NCI-H146 treated with DMSO at 0.1 percent for 48 hours (cell line): ENCODE results near the gene OOEP.

Experiments
- DNase-seq: peaks from one replicate; lab custom pipeline; 2025; ENCODE audit not compliant: unreplicated experiment; lab: John Stamatoyannopoulos, UW

Gene OOEP

DNA sequence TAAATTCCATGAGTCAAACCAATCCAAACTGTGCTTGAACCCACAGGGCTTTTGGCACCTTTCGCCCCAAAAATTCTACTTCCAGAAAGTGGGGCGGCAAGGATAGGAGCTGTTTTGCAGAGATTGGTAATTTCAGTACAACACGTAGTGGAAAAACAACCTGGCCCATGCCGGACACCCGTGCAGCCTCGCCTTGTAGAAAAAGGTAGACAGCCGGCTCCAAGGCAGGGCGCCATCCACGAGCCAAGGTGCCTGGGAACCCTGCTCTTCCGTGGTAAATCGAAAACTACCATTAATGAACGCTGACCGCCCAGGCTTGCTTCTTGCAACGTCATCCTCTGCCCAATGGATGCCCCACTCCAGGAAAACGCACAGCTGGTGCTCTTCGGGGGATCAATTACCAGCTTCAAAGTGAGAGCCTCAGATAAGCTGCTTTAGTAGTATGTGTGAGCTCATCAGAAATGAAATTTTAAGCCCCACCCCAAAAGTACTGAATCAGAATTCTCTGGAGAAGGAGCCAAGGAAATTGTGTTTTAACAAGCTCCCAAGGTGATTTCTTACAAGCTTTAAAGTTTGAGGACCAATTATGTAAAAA lies 1.8 kb downstream of the OOEP start:
- DNase-seq: no peak

DNA sequence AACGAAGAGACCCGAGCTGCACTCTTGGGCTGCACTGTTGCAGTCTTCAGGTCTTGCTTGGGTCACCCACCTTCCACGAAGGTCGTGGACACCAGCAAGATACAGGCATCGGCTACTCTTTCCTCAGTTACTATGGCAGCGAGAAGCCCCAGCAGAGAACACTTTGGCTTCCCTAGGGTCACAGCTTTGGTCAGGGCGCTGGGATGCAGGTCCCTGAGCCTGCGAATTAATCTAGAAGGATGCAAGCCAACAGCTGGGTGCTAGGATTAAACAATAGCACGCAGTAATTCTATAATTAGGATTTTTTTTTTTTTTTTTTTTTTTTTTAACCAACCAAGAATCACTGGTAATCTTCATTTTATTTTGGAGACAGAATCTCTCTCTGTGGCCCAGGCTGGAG lies 5.1 kb downstream of the OOEP start:
- no peak for DNase-seq

DNA sequence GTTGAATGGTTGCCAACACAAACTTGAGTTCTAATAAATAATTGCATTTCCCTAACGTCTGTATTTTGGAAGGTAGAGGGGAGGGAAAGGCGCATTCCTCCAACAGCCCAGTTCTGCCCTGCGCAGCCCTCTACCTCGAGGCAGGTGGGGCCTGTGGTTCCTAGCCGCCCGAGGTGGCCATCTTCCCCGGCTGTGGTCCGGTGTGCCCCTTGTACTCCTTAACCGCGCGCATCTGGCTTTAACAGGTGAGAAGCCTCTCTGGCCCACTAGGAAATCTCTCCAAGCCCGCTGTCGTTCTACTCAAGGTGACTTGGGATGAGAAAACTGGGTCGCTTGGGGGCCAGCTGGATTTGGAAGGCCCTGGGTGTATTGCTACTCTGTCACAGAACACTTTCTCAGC lies 5.6 kb downstream of the OOEP start:
- no peak for DNase-seq

DNA sequence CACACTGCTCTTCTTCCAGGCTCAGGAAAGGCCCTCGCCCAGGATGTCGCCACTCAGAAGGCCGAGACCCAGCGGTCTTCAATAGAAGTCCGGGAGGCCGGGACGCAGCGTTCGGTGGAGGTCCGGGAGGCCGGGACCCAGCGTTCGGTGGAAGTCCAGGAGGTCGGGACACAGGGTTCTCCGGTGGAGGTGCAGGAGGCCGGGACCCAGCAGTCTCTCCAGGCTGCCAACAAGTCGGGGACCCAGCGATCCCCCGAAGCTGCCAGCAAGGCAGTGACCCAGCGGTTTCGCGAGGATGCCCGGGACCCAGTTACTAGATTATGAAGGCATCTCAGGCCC lies 6.2 kb downstream of the OOEP start:
- DNase-seq: no peak

DNA sequence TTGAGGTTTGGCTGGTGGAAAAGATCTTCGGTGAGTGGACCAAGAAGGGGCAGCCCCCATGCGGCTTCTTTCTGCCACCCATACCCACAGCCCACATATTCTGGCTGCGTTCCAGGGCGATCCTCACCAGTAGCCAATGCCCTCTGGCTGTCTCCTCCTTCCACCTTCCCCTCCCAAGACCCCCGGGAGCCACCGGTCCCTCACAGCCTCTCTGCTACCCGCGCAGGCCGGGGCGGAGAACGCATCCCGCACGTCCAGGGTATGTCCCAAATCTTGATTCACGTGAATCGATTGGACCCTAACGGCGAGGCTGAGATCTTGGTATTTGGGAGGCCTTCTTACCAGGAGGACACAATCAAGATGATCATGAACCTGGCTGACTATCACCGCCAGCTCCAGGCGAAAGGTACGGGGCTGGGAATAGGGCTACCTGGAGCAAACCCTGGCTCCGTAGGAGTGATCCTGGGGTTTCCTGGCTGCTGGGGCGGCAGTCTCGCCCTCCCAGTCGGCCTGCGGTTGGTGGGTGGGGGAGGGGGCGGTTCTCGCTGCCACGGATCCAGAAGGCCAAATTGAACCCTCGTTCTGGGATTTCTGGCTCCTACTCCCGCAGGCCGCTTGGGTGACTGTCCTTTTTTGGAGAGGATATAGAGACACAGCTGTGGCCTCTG lies 6.7 kb downstream of the OOEP start:
- no peak for DNase-seq

DNA sequence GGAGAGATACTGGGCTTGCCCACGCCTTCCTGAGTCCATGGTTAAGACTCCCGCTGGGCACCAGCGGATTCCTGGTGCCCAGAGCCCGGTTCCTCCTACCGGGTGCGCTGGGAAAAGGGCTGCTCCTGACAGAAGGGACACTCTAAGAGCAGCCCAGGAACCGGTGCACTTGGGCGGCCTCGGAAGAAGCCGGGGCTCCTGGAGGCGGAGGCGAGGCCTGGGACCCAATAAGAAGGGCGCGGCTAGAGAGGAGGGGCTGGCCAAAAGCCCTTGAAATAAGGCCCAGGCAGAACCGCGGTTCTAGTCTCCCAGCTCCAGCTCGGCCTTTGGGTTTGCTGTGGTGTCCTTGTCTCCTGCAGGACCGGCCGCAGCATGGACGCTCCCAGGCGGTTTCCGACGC lies 7.3 kb downstream of the OOEP start, which contains the start of gene KHDC3L:
Gene KHDC3L (plus strand): TSS at position 301 of the 400 bp plus-strand sequence. CDS start 72 bp downstream, at position 373.
- DNase-seq: no peak

DNA sequence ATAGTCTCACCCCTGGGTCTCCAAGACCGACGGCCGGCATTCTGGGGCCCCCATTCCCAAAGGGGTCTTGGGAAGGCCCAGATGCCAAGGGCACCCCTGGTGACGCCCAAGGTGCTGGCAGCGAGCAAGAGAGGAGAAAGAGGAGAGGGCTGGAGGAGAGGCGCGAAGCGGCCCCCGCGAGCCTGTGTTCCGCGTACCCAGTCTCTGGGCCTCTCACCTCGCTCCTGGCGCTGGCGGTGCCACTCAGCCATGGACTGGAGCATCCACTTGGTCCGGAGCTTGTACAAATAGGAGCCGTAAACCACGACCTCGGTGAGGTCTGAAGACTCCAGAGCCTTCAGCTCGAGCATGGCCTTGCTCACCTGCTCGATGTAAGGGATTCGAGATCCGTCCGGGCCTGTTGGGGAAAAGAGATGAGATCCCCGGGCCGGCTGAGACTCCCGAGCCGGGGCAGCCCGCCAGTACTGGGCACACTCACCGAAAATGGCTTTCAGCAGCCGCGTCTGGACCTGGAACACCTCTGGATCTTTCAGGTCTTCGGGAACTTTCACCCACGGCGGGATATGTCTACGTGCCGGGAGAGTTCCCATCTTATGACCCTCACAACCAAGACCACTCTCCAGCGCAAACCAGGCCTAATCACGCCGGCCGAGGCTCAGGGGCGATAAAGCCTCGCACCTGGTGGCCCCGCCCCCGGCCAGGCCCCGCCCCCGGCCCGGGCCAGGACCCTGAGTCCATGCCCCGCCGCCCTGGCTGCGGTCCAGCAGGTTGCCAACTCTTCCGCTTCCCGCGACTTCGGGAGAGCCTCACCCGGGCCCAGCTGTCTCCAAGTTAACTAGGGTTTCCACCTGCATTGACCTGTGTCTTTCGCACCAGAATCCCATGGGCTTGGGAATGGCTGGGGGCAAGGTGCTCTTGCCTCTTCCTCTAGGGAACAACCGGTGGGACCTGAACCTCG lies 15.8 kb downstream of the OOEP start, which contains the start of gene DPPA5:
Gene DPPA5 (minus strand): TSS at position 641 of the 958 bp plus-strand sequence. CDS start 51 bp downstream, at position 590.
- DNase-seq: no peak

DNA sequence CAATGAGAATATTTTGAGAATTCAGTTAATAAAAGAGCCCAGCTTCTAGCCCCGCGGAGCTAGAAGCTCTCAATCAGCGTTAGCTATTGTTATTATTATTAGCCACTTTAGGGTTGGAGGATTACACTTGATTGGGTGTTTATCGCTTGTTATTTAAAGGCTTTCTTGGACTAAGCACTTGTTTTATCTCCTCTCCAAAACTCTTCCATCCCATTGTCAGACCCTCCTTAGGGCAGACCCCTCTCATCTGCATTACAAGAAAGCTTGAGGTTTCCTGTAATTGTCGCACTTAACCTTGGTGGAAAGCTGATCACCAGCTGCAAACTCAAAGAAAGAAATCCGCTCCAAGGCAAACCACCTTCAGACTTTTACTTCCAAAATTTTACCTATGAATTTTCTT lies 20.4 kb downstream of the OOEP start:
- DNase-seq: no peak

DNA sequence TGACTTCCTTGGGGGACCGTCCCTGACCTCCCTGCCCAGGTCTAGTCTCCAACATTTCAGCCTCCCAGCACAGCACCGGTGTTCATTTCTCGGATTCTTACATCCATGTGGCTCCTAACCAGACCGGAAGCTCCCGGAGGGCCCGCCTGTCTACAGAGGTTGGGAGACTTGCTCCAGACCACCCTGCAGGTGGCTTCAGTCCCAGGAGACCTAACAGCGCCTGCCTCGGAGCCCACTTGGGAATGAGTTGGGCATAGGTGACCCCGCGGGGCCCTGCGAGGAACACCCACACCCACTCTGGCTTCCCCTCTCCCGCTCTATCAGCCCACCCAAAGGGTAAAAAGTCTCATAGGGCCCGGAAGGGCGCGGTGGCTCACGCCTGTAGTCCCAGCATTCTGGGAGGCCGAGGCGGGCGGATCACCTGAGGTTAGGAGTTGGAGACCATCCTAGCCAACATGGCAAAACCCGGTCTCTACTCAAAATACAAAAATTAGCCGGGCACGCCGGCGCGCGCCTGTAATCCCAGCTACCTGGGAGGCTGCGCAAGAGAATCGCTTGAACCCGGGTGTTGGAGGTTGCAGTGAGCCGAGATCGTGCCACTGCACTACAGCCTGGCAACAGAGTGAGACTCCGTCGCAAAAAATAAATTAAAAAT lies 21.0 kb downstream of the OOEP start:
- DNase-seq: no peak

DNA sequence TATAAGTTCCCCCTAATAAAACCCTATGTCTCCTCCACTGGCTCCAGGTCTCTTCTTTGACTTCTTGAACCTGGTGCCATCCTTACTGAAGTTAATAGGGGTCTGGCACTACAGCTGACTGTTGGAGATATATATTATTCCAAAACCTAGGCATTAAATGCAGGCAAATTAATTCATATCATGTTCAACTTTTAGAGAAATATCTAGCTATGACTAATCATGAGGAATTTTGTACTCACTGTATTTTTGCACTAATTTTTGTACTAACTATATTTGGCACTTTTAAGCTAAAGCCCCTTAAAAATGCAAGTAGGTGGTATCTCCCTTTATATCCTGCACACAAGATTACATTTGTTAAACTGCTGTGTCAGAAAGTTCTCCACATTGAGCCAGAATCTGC lies 26.5 kb downstream of the OOEP start:
- DNase-seq: no peak

DNA sequence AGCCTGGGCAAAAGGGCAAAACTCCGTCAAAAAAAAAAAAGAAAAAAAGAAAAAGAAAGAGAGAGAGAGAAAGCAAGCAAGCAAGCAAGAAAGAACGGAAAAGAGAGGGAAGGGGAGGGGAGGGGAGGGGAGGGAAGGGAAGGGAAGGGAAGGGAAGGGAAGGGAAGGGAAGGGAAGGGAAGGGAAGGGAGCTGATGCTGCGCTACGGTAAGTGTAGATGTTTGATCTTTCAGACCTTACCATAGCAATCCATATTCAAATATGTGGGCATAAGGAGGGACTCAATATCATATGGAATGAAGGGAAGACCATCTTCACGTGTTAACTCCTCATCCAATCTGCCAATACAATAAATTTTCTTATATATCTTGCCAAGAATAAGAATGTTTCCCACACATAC lies 27.5 kb downstream of the OOEP start:
- DNase-seq: no peak

DNA sequence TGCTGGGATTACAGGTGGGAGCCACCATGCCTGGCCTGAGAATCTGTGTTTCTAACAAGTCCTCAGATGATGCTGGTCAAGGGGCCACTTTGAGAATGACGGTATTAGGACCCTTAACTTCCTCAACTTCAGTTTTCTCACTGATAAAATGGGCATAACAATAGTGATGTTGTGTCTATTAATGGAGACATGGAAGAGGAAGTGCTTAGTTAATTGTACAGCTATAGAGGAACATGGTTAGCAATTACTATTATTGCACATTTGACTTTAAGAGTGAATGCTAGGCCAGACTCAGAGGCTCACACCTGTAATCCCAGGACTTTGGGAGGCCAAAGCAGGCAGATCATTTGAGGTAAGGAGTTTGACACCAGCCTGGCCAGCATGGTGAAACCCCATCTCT lies 28.4 kb downstream of the OOEP start:
- DNase-seq: no peak

DNA sequence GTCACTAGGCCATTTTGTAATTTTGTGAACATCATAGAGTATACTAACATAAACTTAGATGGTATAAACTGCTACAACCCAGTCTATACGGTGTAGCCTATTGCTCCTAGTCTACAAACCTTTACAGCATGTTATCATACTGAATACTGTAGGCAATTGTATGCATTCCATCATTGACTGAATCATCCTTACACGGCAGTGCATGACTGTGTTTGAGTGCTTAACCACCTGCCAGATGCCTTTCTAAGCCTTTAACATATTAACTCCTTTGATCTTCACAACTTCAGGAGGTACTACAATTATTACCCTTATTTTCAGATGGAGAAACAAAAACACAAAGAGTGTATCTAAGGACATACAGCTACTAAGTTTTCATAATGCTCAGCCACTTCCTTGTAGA lies 29.6 kb downstream of the OOEP start:
- no peak for DNase-seq

DNA sequence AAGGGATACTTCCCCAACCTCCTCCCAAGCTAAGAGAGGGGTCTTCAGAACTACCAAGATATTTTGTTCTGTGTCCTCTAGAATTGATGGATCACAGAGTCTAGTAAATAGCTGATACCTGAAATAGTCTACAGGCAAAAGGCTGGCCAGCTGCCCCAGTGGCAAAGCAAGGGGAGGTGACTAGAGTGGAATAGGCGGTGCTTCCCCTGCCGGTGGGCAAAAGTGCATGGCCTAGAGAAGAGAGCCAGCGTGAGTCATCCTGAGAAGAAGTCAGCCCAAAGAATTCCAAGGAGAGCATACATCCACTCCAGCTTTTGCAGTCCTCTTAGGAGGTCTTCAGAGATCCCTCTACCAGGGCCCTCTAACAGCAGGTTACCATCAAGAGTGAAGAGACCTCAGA lies 30.4 kb downstream of the OOEP start:
- no peak for DNase-seq

DNA sequence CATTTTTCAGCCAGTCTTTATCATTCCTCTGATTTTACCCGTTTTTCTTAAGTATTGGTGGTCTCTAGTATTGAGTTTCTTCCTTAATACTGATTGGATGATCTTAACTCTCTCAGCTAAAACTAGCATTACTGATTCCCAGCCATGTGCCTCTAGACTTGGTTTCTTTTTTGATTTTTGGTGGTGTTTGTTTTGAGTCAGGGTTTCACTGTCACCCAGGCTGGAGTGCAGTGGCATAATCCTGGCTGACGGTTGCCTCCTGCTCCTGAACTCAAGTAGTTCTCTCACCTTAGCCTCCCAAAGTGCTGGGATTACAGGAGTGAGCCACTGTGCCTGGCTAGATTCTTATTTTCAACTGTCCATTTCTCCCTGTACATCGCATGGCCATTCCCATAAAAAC lies 40.5 kb downstream of the OOEP start:
- no peak for DNase-seq

DNA sequence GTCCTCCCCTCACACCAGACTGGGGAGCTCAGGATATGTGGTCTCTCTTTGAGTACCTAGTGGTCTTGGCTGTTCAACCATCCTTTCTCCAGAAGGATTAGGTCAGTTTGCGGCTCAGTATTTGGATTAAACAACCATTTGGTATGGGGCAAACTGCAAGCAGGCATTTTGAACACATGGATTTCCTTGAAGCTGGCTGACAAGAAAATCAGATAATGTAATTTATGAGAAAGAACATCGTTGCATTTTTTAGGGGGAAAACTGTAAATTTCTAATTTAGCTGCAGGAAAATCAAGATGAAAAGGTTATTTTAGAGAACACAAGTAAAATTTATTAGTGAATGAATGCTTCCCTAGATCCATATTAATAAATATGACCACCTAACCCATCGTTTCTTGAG lies 40.9 kb downstream of the OOEP start:
- no peak for DNase-seq

DNA sequence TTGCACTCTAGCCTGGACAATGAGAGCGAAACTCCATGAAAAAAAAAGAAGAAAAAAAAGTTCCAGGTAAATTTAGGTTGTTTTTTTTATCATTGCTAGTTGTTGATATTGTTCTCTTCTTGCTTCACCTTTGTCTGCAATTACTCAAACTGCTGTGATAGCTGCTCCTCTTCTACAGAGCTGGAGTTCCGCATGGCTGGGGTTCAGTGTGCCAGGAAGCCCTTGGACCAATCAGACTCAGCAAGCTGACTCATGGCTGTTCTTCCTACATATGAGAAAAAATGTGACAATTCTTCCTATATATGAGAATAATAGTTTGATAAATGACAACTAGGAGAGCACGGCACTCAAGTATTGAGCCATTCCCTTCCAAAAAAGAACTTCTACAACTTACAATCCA lies 44.0 kb downstream of the OOEP start:
- DNase-seq: no peak

DNA sequence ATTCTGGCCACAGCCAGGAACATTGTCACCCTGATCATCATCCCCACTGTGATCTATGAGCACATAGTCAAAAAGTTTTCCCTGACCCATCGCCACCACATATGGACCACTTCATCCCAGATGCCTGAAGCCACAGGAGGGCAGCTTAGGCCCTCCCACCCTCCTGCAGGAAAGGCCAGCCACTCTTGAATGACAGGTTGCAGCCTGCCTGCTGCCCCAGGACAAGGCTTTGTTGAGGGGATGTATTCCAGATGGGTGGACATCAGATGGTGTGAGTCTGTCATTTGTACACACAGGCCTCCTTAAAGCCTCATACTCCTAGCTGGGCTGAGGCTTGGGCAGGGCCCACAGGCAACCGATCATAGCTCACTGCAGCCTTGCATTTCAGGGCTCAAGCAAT lies 46.4 kb downstream of the OOEP start:
- DNase-seq: no peak
